NCI-H1417 treated with DMSO at 0.1 percent for 48 hours (cell line): ENCODE data around the gene RPS6KA2.

ENCODE experiments used
- DNase-seq: peaks from one replicate; lab custom pipeline; 2025; lab: John Stamatoyannopoulos, UW

The RPS6KA2 gene

GRCh38 chr6:166656230-166657151 lies 29.4 kb upstream of the RPS6KA2 start:
- DNase-seq, result no peak

GRCh38 chr6:166655713-166656229 lies 28.7 kb upstream of the RPS6KA2 start:
- no peak for DNase-seq

GRCh38 chr6:166655251-166655650 lies 28.2 kb upstream of the RPS6KA2 start:
- DNase-seq, result no peak

GRCh38 chr6:166654573-166654972 lies 27.5 kb upstream of the RPS6KA2 start:
- DNase-seq, result no peak

GRCh38 chr6:166653639-166653941 lies 26.5 kb upstream of the RPS6KA2 start:
- DNase-seq, result no peak

- DNase-seq, result no peak
Observed at GRCh38 chr6:166650824-166651807, 24.1 kb upstream of the RPS6KA2 start.

GRCh38 chr6:166650047-166650446 lies 23.0 kb upstream of the RPS6KA2 start:
- DNase-seq, result no peak

- no peak for DNase-seq
Observed at GRCh38 chr6:166648846-166649245, 21.8 kb upstream of the RPS6KA2 start.

GRCh38 chr6:166647896-166648295 lies 20.8 kb upstream of the RPS6KA2 start:
- DNase-seq, result no peak

GRCh38 chr6:166646716-166647115 lies 19.7 kb upstream of the RPS6KA2 start:
- no peak for DNase-seq

- no peak for DNase-seq
Observed at GRCh38 chr6:166645896-166646295, 18.8 kb upstream of the RPS6KA2 start.

GRCh38 chr6:166644681-166645080 lies 17.6 kb upstream of the RPS6KA2 start:
- no peak for DNase-seq

- no peak for DNase-seq
Observed at GRCh38 chr6:166643891-166644590, 17.0 kb upstream of the RPS6KA2 start.

GRCh38 chr6:166642646-166643045 lies 15.6 kb upstream of the RPS6KA2 start:
- no peak for DNase-seq

- DNase-seq, result no peak
Observed at GRCh38 chr6:166640342-166641043, 13.4 kb upstream of the RPS6KA2 start.

- DNase-seq, result no peak
Observed at GRCh38 chr6:166639921-166640320, 12.9 kb upstream of the RPS6KA2 start.

- DNase-seq, result no peak
Observed at GRCh38 chr6:166638573-166638964, 11.5 kb upstream of the RPS6KA2 start.

GRCh38 chr6:166637812-166638572 lies 10.9 kb upstream of the RPS6KA2 start:
- DNase-seq, result no peak

GRCh38 chr6:166636934-166637333 lies 9.9 kb upstream of the RPS6KA2 start:
- no peak for DNase-seq

GRCh38 chr6:166636191-166636933 lies 9.3 kb upstream of the RPS6KA2 start:
- DNase-seq, result no peak
